HUES48 (cell line): ENCODE data around the gene SFTA2.

Experiments used
- H3K27ac ChIP-seq: one replicate; pipeline ENCODE4 v1.7.0; 2013; ENCODE audit warnings: low read depth, low read length, inconsistent platforms
- H3K27me3 ChIP-seq: 2 replicates; pipeline ENCODE4 v1.6.1; 2013; ENCODE audit warnings: mild to moderate bottlenecking, low read length; ENCODE audit not compliant: control insufficient read depth, insufficient read depth
- H3K36me3 ChIP-seq: 2 replicates; pipeline ENCODE4 v1.6.1; 2013; ENCODE audit warnings: low read length; ENCODE audit not compliant: control insufficient read depth, insufficient read depth
- H3K4me1 ChIP-seq: 2 replicates; pipeline ENCODE4 v1.6.1; 2013; ENCODE audit warnings: mild to moderate bottlenecking, low read length; ENCODE audit not compliant: control insufficient read depth, insufficient read depth
- H3K4me3 ChIP-seq: 2 replicates; pipeline ENCODE4 v1.5.1; 2013; ENCODE audit warnings: mild to moderate bottlenecking, low read depth, low read length
- H3K9ac ChIP-seq: 2 replicates; pipeline ENCODE4 v1.6.1; 2013; ENCODE audit warnings: mild to moderate bottlenecking, low read depth, low read length, moderate library complexity
- H3K9me3 ChIP-seq: 2 replicates; pipeline ENCODE4 v1.6.1; 2013; ENCODE audit warnings: low read length; ENCODE audit not compliant: control insufficient read depth, insufficient read depth

The SFTA2 gene

GRCh38 chr6:30882759-30883684 is 48.9 kb downstream of the SFTA2 start:
- peaks cover 62% of the 10 kb centered on the region for H3K4me1 ChIP-seq
- no peaks in the 10 kb centered on the region for H3K36me3 ChIP-seq
- H3K9ac ChIP-seq: 0 out of 2 replicates have a peak overlapping the region, but pooled peaks have one; percentile 14
- no peaks in the 10 kb centered on the region; the same call in 1 of the 2 replicates for H3K27me3 ChIP-seq
- H3K4me3 ChIP-seq: peak overlapping the region; percentile 75
- H3K27ac ChIP-seq: peak overlapping the region; percentile 94
- H3K9me3 ChIP-seq: no peaks in the 10 kb centered on the region

- peak overlapping the region; percentile 75; the same call in 1 of the 2 replicates for H3K4me3 ChIP-seq
These were observed 49.7 kb downstream of the SFTA2 start for GRCh38 chr6:30882204-30882758.

GRCh38 chr6:30881392-30882203 is 50.4 kb downstream of the SFTA2 start:
- Histone ChIP-seq H3K27ac (peak overlapping the region; percentile 94), H3K4me3 (peak overlapping the region; percentile 75), H3K36me3 (no peaks in the 10 kb centered on the region), H3K27me3 (no peaks in the 10 kb centered on the region; the same call in 1 of the 2 replicates), H3K4me1 (peaks cover 63% of the 10 kb centered on the region), H3K9ac (0 out of 2 replicates have a peak overlapping the region, but pooled peaks have one; percentile 24), H3K9me3 (no peaks in the 10 kb centered on the region)

More at GRCh38 chr6:30882204-30882758, 49.7 kb downstream of the SFTA2 start:
- no peaks in the 10 kb centered on the region; the same call in 1 of the 2 replicates for H3K27me3 ChIP-seq
- H3K36me3 ChIP-seq: no peaks in the 10 kb centered on the region
- peaks cover 66% of the 10 kb centered on the region for H3K4me1 ChIP-seq
- H3K9ac ChIP-seq: no peak overlapping the region
- no peaks in the 10 kb centered on the region for H3K9me3 ChIP-seq
- peak overlapping the region; percentile 94 for H3K27ac ChIP-seq
